GM12864 (cell line): Measurements from ENCODE around the gene MYH10.

Experiments used
- DNase-seq: peaks from one replicate; pipeline ENCODE4 v3.0.0-alpha.2; 2011; ENCODE audit warnings: low read depth
- H3K4me3 ChIP-seq: 2 replicates; pipeline ENCODE4 v1.5.1; 2011; ENCODE audit warnings: mild to moderate bottlenecking, low read depth, low read length, control low read depth
- CTCF ChIP-seq: IDR thresholded peaks from 2 replicates; pipeline ENCODE4 v1.5.1; 2011; ENCODE audit warnings: low read depth, mild to moderate bottlenecking, moderate library complexity, low read length, control low read depth, inconsistent platforms; ENCODE audit errors: missing control alignments

MYH10 gene

GRCh38 chr17:8639709-8640108, 9.2 kb upstream of the MYH10 start:
- no peak for DNase-seq
- TF ChIP-seq CTCF: no peak
- no peak overlapping the region for H3K4me3 ChIP-seq

- no peak for TF ChIP-seq CTCF
- DNase-seq: no peak
- H3K4me3 ChIP-seq: no peak overlapping the region
These were observed 1.5 kb upstream of the MYH10 start for GRCh38 chr17:8632061-8632460.

- no peak for DNase-seq
- TF ChIP-seq CTCF: no peak
- peak overlapping the region; percentile 80 for H3K4me3 ChIP-seq
These were observed 991 bp upstream of the MYH10 start for GRCh38 chr17:8631554-8631877.

GRCh38 chr17:8630802-8631553, 453 bp upstream of the MYH10 start:
- DNase-seq: peak; percentile 91
- peak; percentile 5 for TF ChIP-seq CTCF
- peak overlapping the region; percentile 80 for H3K4me3 ChIP-seq

- DNase-seq: no peak
- H3K4me3 ChIP-seq: peak overlapping the region; percentile 80
- no peak for TF ChIP-seq CTCF
These were observed 926 bp downstream of the MYH10 start for GRCh38 chr17:8629371-8630226.

GRCh38 chr17:8628609-8629169, 1.8 kb downstream of the MYH10 start:
- no peak for TF ChIP-seq CTCF
- no peak overlapping the region for H3K4me3 ChIP-seq
- no peak for DNase-seq
